Measurements from ENCODE around the gene HOXA6. TPM values are rescaled to one million over a fixed set of nuclear protein-coding genes. Genes with fewer than 3 reads are reported as not detected.

HOXA6 gene
- total and polyA plus RNA-seq, 4 donors: 0.97 to 7.6 (median 6.3) TPM; not detected in 1

GRCh38 chr7:27170426-27171324, 23.1 kb upstream of the HOXA6 start:
- Histone ChIP-seq H3K4me3 (ENCODE audit: low read length in 2 of 2) (no peak overlapping the region), H3K9me3 (ENCODE audit: control insufficient read depth, low read length) (no peaks in the 10 kb centered on the region), H3K4me1 (ENCODE audit: control insufficient read depth in 1 of 2, insufficient read depth in 2 of 2, low read length in 2 of 2) (no peaks in the 10 kb centered on the region), H3K27me3 (ENCODE audit: control insufficient read depth in 1 of 2, insufficient read depth in 2 of 2, low read length in 1 of 2) (peaks cover 0 to 1% of the 10 kb centered on the region in 2 donors), H3K36me3 (ENCODE audit: control insufficient read depth in 1 of 2, insufficient read depth in 2 of 2, low read length in 1 of 2) (no peaks in the 10 kb centered on the region), H3K27ac (ENCODE audit: low read depth in 1 of 2, low read length in 2 of 2) (no peak overlapping the region)
- intact Hi-C loops (cut with DNase I): no loop called here
- ATAC-seq (ENCODE audit: low FRiP score): no peak
- WGBS, 2 donors: 49 to 56% methylated on average over 11 of the region's 11 CpGs
- DNase-seq: no peak

GRCh38 chr7:27169658-27170425, 22.3 kb upstream of the HOXA6 start:
- Histone ChIP-seq H3K36me3 (ENCODE audit: control insufficient read depth in 1 of 2, insufficient read depth in 2 of 2, low read length in 1 of 2) (no peaks in the 10 kb centered on the region), H3K4me1 (ENCODE audit: control insufficient read depth in 1 of 2, insufficient read depth in 2 of 2, low read length in 2 of 2) (no peaks in the 10 kb centered on the region), H3K27me3 (ENCODE audit: control insufficient read depth in 1 of 2, insufficient read depth in 2 of 2, low read length in 1 of 2) (peaks cover 0 to 1% of the 10 kb centered on the region in 2 donors), H3K4me3 (ENCODE audit: low read length in 2 of 2) (no peak overlapping the region), H3K9me3 (ENCODE audit: control insufficient read depth, low read length) (no peaks in the 10 kb centered on the region), H3K27ac (ENCODE audit: low read depth in 1 of 2, low read length in 2 of 2) (no peak overlapping the region)
- intact Hi-C loops (cut with DNase I): loop anchor here in 1 of 2 donors (2.0 to 10.0 kb wide), 2 partner anchors 965 to 1313 kb away; partner anchors contain the start of genes CBX3 and HNRNPA2B1
- peak; percentile 42 to 84 for DNase-seq
- ATAC-seq (ENCODE audit: low FRiP score): no peak
- 19% methylated on average over 28 to 46 of the region's 46 CpGs for WGBS, 2 donors

- 80 to 84% methylated on average over 25 of the region's 25 CpGs for whole genome bisulfite sequencing, 2 donors
- intact Hi-C loops (cut with DNase I): loop anchor here in 1 of 2 donors (2.0 to 10.0 kb wide), 2 partner anchors 964 to 1312 kb away; partner anchors contain the start of genes CBX3 and HNRNPA2B1
- H3K4me3 ChIP-seq (ENCODE audit: low read length in 2 of 2): no peak overlapping the region
- H3K27me3 ChIP-seq (ENCODE audit: control insufficient read depth in 1 of 2, insufficient read depth in 2 of 2, low read length in 1 of 2): peaks cover 0 to 1% of the 10 kb centered on the region in 2 donors
- ATAC-seq (ENCODE audit: low FRiP score): peak; percentile 13
- H3K27ac ChIP-seq (ENCODE audit: low read depth in 1 of 2, low read length in 2 of 2): no peak overlapping the region
- DNase-seq: peak; percentile 45 to 90
- H3K9me3 ChIP-seq (ENCODE audit: control insufficient read depth, low read length): no peaks in the 10 kb centered on the region
- H3K36me3 ChIP-seq (ENCODE audit: control insufficient read depth in 1 of 2, insufficient read depth in 2 of 2, low read length in 1 of 2): no peaks in the 10 kb centered on the region
- no peaks in the 10 kb centered on the region for H3K4me1 ChIP-seq (ENCODE audit: control insufficient read depth in 1 of 2, insufficient read depth in 2 of 2, low read length in 2 of 2)
These were observed 20.8 kb upstream of the HOXA6 start for GRCh38 chr7:27168265-27168947.

- ATAC-seq (ENCODE audit: low FRiP score): no peak
- Histone ChIP-seq H3K4me3 (ENCODE audit: low read length in 2 of 2) (no peak overlapping the region), H3K27ac (ENCODE audit: low read depth in 1 of 2, low read length in 2 of 2) (no peak overlapping the region), H3K4me1 (ENCODE audit: control insufficient read depth in 1 of 2, insufficient read depth in 2 of 2, low read length in 2 of 2) (no peaks in the 10 kb centered on the region), H3K36me3 (ENCODE audit: control insufficient read depth in 1 of 2, insufficient read depth in 2 of 2, low read length in 1 of 2) (no peaks in the 10 kb centered on the region), H3K9me3 (ENCODE audit: control insufficient read depth, low read length) (no peaks in the 10 kb centered on the region), H3K27me3 (ENCODE audit: control insufficient read depth in 1 of 2, insufficient read depth in 2 of 2, low read length in 1 of 2) (peaks cover 0 to 1% of the 10 kb centered on the region in 2 donors)
- WGBS, 2 donors: 76 to 91% methylated on average over 4 of the region's 4 CpGs
- DNase-seq: peak; percentile 8 to 50
- intact Hi-C loops (cut with DNase I): loop anchor here in 1 of 2 donors (2.0 to 10.0 kb wide), 2 partner anchors 963 to 1311 kb away; partner anchors contain the start of genes CBX3 and HNRNPA2B1
These were observed 20.3 kb upstream of the HOXA6 start for GRCh38 chr7:27167916-27168264.

- 44 to 55% methylated on average over 49 to 50 of the region's 50 CpGs for WGBS, 2 donors
- Histone ChIP-seq H3K9me3 (ENCODE audit: control insufficient read depth, low read length) (no peaks in the 10 kb centered on the region), H3K27ac (ENCODE audit: low read depth in 1 of 2, low read length in 2 of 2) (no peak overlapping the region), H3K4me1 (ENCODE audit: control insufficient read depth in 1 of 2, insufficient read depth in 2 of 2, low read length in 2 of 2) (no peaks in the 10 kb centered on the region), H3K36me3 (ENCODE audit: control insufficient read depth in 1 of 2, insufficient read depth in 2 of 2, low read length in 1 of 2) (no peaks in the 10 kb centered on the region), H3K4me3 (ENCODE audit: low read length in 2 of 2) (no peak overlapping the region), H3K27me3 (ENCODE audit: control insufficient read depth in 1 of 2, insufficient read depth in 2 of 2, low read length in 1 of 2) (no peaks in the 10 kb centered on the region)
- intact Hi-C loops (cut with DNase I): loop anchor here in 1 of 2 donors (10.0 kb wide), 1 partner anchor 962 kb away; the partner anchor contains the start of genes CBX3 and HNRNPA2B1
- DNase-seq (peak; percentile 47 to 86), ATAC-seq (ENCODE audit: low FRiP score) (no peak)
These were observed 19.2 kb upstream of the HOXA6 start for GRCh38 chr7:27166531-27167505.

GRCh38 chr7:27165996-27166530, 18.5 kb upstream of the HOXA6 start:
- Histone ChIP-seq H3K4me3 (ENCODE audit: low read length in 2 of 2) (no peak overlapping the region), H3K27me3 (ENCODE audit: control insufficient read depth in 1 of 2, insufficient read depth in 2 of 2, low read length in 1 of 2) (no peaks in the 10 kb centered on the region), H3K9me3 (ENCODE audit: control insufficient read depth, low read length) (no peaks in the 10 kb centered on the region), H3K36me3 (ENCODE audit: control insufficient read depth in 1 of 2, insufficient read depth in 2 of 2, low read length in 1 of 2) (no peaks in the 10 kb centered on the region), H3K27ac (ENCODE audit: low read depth in 1 of 2, low read length in 2 of 2) (no peak overlapping the region), H3K4me1 (ENCODE audit: control insufficient read depth in 1 of 2, insufficient read depth in 2 of 2, low read length in 2 of 2) (no peaks in the 10 kb centered on the region)
- ATAC-seq (ENCODE audit: low FRiP score) (peak; percentile 1), DNase-seq (peak; percentile 44 to 78)
- WGBS, 2 donors: 17 to 19% methylated on average over 41 to 46 of the region's 46 CpGs
- intact Hi-C loops (cut with DNase I): loop anchor here in 1 of 2 donors (10.0 kb wide), 1 partner anchor 961 kb away; the partner anchor contains the start of genes CBX3 and HNRNPA2B1

GRCh38 chr7:27165089-27165995, 17.8 kb upstream of the HOXA6 start, which contains the start of gene HOXA9:
TSS of gene HOXA9 (minus strand) at chr7:27165537. CDS start at chr7:27165457, 80 bp downstream.
- WGBS, 2 donors: 7 to 9% methylated on average over 81 to 82 of the region's 82 CpGs
- H3K36me3 ChIP-seq (ENCODE audit: control insufficient read depth in 1 of 2, insufficient read depth in 2 of 2, low read length in 1 of 2): no peaks in the 10 kb centered on the region
- H3K27me3 ChIP-seq (ENCODE audit: control insufficient read depth in 1 of 2, insufficient read depth in 2 of 2, low read length in 1 of 2): no peaks in the 10 kb centered on the region
- no peak within 1 kb of the TSS for H3K4me3 ChIP-seq (ENCODE audit: low read length in 2 of 2)
- ATAC-seq (ENCODE audit: low FRiP score) (peak; percentile 79), DNase-seq (peak; percentile 75 to 96)
- no peak within 1 kb of the TSS for H3K27ac ChIP-seq (ENCODE audit: low read depth in 1 of 2, low read length in 2 of 2)
- intact Hi-C loops (cut with DNase I): loop anchor here in 1 of 2 donors (10.0 kb wide), 1 partner anchor 961 kb away; the partner anchor contains the start of genes CBX3 and HNRNPA2B1
- H3K4me1 ChIP-seq (ENCODE audit: control insufficient read depth in 1 of 2, insufficient read depth in 2 of 2, low read length in 2 of 2): no peaks in the 10 kb centered on the region
- no peaks in the 10 kb centered on the region for H3K9me3 ChIP-seq (ENCODE audit: control insufficient read depth, low read length)

All from aorta (tissue), 5 donors.